ENCODE results near the gene AUTS2. TPM values are rescaled to one million over a fixed set of nuclear protein-coding genes. Genes with fewer than 3 reads are reported as not detected.

The AUTS2 gene
- polyA plus RNA-seq, 4 donors: 69.8 to 109 (median 76.8) TPM

DNA sequence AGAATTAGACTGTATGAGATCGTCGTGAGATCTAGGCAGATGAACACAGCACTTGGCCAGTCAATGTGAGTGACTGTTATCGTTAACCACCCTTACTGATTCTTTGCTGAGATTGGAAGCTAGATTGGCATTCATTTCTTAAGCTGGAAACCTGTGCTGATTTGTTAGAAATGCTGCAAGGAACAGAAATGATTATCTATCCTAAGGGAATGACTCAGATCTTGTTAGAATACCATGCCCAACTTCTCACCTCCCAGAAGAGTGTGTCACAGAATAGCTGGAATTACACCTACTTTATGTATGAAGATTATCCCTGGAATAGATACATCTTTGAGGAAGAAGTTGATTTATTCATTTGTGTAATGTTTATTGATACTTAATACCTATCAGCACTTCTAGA is 275.2 kb downstream of the AUTS2 start:
- no peak for DNase-seq (ENCODE audit: low read depth in 4 of 4, low spot score in 3 of 4)

DNA sequence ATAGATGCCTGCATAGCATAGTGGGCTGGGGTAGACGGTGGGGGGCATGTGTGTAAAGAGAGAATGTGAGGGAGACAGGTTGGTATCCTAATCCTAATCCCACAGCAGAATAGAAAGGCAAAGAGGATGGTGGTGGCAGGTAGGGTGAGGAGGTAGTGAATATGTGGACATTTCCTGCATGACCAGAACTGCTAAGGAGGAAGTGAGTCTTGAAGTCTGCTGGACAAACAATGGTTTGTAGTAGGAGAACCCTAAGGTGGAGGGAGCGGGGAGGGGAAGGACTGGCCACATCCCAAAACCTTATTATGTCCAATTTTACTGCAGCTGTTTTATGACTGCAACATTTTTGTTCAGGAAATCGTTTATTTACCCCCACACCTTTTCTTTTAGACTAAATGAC is 279.7 kb downstream of the AUTS2 start:
- no peak for DNase-seq (ENCODE audit: low read depth in 4 of 4, low spot score in 3 of 4)

DNA sequence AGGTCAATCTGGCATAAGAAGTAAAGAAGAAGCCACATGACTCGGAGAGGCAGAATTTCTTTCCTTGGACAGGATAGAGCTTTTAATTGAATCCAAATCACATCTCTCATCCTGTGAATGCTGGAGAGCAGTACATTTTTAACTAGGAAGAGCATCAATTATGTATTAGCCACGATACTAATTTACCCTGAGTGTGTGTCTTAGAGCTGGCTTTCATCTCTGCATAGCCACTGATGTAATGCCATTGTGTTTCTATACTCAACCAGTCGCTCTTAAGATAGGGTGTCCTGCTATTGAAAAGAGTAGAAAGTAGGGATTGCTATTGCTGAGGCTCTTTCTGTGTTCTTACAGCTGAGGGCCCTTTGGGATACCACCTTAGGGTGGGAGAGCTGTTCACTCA is 280.3 kb downstream of the AUTS2 start:
- no peak for DNase-seq (ENCODE audit: low read depth in 4 of 4, low spot score in 3 of 4)

DNA sequence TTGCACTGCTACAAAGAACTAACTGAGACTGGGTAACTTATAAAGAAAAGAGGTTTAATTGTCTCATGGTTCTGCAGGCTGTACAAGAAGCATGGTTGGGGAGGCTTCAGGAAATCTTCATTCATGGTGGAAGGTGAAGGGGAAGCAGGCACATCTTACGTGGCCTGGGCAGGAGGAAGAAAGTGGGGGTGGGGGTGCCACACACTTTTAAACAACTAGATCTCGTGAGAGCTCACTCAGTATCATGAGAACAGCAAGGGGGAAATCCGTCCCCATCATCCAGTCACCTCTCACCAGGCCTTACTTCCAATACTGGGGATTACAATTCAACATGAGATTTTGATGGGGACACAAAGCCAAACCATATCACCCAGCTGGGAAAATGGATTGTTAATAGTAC is 281.7 kb downstream of the AUTS2 start:
- no peak for DNase-seq (ENCODE audit: low read depth in 4 of 4, low spot score in 3 of 4)

DNA sequence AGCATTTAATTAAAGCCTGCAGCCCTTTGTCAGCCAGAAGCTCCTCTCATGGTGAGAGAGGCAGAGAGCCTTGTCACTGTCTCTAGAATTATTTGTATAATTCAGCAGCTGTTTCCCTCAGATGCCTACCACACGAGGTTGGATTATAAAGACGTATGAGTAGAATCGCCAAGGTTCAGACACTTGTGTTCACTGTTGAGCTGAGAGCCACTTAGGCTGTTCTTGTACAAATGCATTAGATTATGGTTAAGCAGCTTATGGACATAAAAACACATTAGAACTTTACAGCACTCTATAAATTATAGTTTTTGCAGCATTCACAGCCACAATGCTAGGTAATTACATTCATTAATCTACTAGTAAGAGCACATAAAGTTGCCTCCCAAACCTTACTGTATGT is 282.6 kb downstream of the AUTS2 start:
- no peak for DNase-seq (ENCODE audit: low read depth in 4 of 4, low spot score in 3 of 4)

DNA sequence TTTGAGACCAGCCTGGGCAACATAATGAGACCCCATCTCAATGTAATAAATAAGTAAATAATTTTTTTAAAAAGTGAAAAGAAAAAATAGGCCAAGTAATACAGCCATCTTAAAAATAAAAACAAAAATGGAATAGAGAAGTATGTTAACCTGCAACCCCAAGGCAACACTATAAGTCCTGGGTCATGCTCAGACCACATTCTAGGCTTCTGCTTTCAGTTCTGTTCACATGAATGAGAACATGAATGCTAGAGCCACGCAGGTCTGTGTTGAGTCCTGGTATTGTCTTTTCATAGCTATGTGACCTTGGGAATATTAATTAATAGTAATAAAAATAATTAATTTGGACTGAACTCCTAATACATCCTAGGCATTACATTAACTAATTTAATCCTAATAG is 284.0 kb downstream of the AUTS2 start:
- no peak for DNase-seq (ENCODE audit: low read depth in 4 of 4, low spot score in 3 of 4)

DNA sequence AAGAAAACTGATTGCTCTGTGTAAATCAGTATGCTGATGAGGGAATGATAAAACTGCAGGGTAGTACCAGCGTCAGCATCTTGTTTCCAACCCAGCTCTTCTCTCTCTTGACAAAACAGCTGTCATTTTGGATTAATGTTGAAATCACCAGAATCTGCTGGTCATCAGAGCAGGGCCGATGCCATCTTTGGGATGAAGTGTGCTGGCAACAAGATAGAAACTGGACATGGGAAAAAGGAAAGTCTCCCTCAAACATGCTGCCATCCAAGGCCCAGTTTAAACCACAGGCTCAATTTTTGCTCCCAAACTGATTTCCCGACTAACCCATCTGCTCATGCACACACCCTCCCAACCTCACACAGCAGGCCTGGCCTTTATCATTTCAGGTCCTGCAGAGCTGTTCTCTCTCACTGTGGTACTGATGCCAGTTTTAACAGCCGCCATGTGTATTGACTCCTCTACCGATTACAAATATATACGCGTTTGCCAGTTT is 285.2 kb downstream of the AUTS2 start:
- no peak for DNase-seq (ENCODE audit: low read depth in 4 of 4, low spot score in 3 of 4)

DNA sequence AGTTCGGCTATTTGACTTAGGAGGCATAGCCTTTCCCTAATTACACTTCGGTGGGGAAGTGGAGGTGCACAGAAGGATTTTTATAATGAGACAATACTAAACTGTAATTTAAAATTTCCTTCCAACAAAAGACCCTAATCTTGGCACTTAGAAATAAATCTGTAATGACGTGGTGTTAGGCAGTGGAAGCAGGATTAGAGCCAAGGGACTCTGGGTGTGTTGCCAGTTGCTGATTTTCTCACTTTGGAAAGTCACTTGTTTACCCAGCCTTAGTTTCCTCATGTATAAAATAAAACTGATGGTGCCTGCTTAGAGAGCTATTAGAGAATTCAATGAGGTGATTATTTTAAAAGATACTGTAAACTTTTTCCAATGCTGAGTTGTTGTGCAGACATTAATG is 287.2 kb downstream of the AUTS2 start:
- no peak for DNase-seq (ENCODE audit: low read depth in 4 of 4, low spot score in 3 of 4)

DNA sequence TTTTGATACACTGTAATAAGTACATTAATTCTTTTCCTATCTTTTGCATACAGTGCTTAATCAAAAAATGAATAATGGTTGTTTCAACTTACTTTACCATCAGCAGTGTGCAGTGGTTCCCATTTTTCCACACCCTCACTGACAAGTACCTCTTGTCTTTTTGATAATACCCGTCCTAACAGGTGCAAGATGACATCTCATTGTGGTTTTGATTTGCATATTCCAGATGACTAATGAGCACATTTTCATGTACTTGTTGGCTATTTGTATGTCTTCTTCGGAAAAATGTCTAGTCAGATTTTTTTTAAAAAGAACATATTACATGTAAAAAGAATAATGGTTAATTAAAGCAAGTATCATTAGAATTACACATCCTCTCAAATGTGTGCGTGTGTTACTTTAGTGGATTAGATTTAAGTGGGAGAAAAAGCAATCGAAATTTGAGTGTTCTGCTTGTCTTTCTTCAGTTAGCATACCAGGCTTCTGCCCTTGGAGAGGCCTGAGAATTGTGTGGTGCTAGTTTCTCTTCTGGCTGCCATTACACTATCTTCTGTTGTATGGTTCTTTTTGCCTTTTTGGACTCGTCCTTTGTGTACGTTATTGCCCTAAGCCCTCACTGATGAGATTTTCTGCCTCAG is 291.2 kb downstream of the AUTS2 start:
- no peak for DNase-seq (ENCODE audit: low read depth in 4 of 4, low spot score in 3 of 4)

DNA sequence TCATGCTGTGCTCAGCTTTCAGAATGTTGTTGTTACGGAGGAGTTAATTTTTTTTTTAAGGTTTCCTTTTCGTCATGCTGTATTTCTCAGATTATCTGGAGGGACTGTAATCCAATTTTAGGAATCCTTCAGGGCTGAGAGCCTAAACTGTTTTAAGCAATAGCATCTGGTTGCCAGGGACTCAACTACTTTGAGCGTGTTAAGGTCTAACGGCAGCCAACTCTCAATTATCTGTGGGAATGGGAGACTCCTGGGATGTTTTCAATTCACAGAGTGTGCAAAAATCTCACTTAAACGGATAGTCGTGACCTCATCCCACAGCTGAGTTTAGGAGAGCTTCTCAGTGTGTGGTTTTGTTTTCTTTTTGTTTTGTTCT is 291.7 kb downstream of the AUTS2 start:
- no peak for DNase-seq (ENCODE audit: low read depth in 4 of 4, low spot score in 3 of 4)

DNA sequence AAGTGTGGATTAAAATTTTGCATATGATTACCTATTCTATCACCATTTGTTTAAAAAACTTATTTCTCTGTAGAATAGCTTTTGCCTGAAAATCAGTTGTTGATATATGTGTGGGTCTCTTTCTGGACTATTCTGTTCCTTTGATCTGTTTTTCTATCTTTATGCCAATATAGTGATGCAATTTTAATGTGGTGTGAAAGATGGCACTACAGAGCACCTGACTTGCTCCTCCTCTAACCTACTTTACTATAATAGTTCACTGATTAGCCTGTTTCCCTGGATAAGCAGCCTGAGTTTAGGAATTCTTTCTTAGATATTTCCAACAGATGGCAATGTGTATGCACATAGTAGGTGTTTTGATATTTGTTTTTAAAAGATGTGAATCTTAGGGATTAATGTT is 294.5 kb downstream of the AUTS2 start:
- DNase-seq (ENCODE audit: low read depth in 4 of 4, low spot score in 3 of 4): no peak

DNA sequence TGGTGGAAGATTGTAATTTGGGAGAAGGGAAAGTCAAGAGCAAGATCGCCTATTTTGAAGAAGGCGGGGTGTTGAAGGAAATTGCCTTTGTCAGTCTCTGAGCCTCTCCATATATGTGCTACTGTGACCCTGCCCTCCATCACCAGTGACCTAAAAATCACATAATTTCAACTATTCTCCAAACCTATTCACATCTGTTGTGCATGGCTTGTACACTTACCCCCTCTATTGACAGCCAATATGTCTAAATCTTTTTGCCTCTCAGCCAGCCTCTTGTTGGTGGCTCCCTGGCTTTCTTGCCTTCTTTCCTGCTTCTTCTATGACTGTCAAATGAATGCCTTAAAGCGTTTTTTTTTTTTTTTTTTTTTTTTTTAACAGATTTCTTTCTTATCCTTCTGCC is 295.6 kb downstream of the AUTS2 start:
- no peak for DNase-seq (ENCODE audit: low read depth in 4 of 4, low spot score in 3 of 4)

DNA sequence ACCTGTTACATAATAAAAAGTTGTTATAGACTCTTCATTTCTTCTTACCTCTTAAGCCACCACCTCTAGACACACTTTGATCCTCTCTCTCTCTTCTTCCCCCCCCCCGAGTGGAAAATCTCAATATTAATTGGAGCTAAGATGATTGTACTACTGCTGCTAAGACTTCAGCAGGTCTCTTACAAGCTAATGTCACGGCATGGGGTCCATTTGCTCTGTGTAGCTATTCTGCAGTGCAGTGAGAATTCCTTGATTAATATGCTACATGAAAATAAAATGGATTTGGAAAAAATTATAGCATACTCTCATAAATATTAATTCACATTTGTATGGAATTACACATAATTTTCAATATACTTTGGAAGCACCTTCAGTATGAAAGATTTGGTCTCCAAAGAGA is 297.2 kb downstream of the AUTS2 start:
- no peak for DNase-seq (ENCODE audit: low read depth in 4 of 4, low spot score in 3 of 4)

DNA sequence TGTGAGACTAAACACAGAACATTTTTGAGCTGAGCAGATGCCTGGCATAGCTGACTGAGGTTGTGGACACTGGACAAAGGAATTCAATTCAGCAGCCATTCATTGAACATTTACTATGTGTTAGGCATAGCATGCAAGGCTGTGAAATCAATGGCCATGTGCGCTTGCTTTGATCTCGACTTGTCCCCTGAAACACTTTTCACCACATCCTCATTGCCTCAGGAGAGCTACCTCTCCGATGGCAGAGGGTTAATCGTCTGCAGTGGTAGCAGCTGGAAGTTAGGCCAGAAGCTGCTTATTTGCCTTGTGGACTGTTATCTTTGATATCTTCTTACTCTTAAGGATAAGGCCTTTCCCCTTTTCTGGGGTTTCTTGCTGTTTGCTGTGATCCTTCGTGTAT is 297.8 kb downstream of the AUTS2 start:
- DNase-seq (ENCODE audit: low read depth in 4 of 4, low spot score in 3 of 4): no peak

DNA sequence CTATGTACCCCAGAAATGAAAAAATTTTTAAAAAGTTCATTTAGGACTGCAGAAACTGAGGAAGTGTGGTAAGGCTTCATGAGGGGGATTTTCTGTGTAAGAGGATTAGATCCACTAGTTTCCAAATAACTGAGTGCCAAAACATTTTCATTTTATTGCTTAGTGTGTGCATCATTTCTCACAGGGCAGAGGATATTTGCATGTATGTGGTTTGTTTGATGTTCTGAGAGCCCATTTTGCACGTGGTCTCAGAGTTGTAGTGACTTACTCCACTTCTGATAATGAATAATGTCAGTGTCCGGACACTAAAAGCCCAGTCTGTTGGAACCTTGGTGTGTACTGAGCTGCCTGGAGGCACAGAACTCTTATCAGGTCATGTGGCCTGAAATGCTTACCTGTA is 299.9 kb downstream of the AUTS2 start:
- no peak for DNase-seq (ENCODE audit: low read depth in 4 of 4, low spot score in 3 of 4)

DNA sequence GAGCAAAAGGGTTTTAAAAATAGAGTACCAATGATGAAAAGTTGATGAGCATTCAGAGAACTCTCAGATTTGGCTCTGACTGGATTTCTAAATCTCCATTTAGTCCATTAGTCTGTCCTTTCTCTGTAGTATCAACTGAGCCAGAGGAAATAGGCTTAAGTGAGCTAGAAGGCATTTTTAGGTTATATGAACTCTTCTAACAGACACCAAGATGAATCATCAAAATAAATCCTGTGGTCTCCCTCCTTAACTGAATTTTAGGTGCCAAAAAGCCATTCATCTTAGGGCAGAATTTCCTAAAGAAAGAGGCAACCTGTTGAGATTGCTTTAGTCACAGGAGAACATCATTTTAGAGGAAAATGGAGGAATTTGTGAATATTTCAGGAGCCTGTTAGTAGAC is 305.1 kb downstream of the AUTS2 start:
- no peak for DNase-seq (ENCODE audit: low read depth in 4 of 4, low spot score in 3 of 4)

DNA sequence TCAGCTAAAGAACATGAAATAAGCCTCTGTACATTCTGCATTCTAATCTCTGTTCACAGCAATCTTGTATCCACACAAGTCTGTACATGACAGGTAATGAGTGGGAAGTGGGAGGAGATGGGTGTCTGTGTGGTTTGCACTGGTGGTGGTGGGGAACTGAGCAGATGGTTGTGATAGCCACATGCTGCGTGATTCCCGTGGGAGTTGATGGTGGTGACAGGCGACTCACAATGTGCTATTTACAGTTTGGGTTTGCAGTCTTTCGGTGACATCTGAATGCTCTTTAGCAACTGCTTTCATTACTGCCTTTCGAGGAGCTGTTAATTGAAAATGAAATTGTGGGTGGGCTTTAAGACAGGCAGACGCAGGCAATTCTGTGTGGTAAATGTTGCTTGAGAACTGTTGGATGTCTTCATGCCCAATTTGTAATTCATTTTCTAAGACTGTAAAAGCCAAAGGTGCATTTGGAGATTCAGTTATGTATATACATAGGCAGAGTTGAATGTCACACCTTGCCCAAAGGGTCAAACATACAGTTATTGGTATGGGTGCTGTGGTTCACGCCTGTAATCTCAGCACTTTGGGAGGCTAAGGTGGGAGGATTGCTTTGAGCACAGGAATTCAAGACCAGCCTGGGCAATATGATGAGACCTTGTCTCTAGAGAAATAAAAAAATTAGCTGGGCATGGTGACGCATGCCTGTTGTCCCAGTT is 308.2 kb downstream of the AUTS2 start:
- DNase-seq (ENCODE audit: low read depth in 4 of 4, low spot score in 3 of 4): no peak

DNA sequence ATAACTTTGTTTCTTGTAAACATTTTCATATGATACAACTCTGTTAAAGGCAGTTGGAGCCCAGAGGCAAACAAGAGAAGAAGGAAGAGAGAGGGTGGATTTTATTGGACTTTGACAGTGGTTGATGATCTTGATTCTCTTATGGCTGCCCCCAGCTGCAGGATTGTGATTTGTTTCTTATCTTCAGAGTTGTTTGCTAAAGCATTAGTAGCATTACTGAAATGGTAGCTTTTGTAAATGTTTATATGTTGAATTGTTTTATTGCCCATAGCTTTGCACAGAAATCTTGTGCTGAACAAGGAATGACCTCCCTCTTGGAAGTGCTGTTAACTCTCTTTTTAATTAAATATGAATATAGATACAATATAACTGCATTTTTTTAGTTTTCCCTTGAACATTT is 309.4 kb downstream of the AUTS2 start:
- DNase-seq (ENCODE audit: low read depth in 4 of 4, low spot score in 3 of 4): no peak

DNA sequence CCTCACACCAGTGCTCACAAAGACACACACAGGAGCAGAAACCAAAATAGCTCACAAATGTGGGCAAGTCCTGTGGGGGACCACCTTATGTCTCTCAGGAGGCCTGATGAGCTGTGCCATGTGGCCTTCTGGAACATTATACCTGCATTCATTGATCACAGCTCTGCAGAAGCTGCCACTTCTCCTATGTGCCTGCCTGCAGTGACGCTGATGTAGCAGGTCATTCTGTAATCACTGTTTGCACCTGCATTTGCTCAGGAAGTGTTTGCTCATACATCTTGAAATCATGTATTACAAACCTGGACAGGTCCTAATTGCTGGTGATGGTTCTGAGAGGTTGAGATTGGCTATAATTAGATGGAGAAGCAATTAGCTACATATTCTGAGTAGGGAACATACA is 310.2 kb downstream of the AUTS2 start:
- no peak for DNase-seq (ENCODE audit: low read depth in 4 of 4, low spot score in 3 of 4)

DNA sequence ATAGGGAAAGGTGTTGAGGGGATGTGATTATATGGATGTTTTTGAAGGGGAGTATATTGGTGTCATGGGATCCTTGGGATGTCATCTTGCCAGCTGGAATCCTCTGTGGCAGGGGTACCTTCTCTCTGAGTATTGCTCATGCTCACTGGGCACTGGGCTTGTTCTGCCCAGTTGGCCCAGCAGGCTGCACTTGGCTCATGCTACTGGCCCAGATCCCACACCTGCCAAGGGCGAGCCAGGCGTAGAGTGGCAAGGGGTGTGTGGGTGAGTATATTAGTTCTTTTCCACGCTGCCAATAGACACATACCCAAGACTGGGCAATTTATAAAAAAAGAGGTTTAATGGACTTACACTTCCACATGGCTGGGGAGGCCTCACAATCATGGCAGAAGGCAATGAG is 311.9 kb downstream of the AUTS2 start:
- no peak for DNase-seq (ENCODE audit: low read depth in 4 of 4, low spot score in 3 of 4)

DNA sequence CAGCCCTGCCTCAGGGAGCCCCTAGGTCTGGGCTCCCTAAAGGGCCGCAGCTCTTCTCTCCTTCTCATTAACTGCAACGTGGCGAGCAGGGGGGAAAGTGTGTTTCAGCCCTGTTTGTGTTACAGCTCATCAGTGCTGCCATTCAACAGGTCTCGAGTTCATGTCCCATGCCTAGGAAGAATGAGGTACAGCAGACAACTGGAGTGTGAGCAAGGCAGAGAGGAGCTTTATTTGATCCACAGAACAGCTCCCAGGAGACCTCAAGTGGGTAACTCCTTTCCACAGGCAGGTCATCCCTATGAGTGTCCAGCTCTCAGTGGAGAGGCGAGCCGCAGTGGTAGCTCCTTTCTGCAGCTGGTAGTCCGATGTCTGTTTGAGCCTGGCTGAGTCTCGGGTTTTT is 313.1 kb downstream of the AUTS2 start:
- no peak for DNase-seq (ENCODE audit: low read depth in 4 of 4, low spot score in 3 of 4)

DNA sequence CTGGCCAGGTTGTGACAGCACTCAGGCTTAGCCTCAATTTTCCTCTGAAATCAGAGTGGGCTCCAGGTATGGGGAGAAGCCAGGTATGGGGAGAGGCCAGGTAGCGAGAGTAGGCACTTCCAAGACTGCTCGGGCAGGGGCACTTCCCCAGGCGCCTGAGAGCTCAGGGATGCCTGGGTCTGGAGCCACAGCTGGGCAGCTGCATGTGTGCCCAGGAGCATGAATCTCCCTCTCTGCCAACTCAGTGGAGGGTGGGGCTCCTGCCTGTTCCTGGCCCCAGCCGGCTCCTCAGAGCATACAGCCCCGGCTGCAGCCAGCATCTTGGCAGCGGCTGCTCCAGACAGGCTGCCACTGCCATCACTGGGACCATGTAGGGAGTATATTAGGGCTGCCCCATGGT is 313.9 kb downstream of the AUTS2 start:
- no peak for DNase-seq (ENCODE audit: low read depth in 4 of 4, low spot score in 3 of 4)

DNA sequence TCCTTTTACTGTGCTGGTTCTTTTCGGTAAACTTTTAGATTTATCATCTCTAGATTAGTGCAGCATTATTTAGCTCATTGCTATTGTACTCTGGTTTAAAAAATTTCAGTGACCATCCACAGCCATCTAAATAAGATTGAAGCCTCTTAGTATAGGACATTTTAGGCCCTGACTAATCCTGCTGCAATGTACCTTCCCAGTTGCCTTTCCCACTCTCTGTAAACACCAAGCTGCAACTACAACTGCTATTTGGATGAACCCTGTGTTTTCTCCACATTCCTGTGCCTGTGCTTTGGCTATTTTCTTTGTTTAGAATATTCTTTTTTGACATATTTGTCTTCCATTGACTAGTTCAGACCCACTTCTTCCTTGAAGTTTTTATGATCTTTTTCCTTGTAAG is 314.6 kb downstream of the AUTS2 start:
- DNase-seq (ENCODE audit: low read depth in 4 of 4, low spot score in 3 of 4): no peak

Measured in left renal pelvis (tissue), 4 donors.